Mucosa of gallbladder (tissue), 1 donor: ENCODE results near the gene PTPN2. TPM values are rescaled to one million over a fixed set of nuclear protein-coding genes. Genes with fewer than 3 reads are reported as not detected.
"Not testable (repeated sequence)": the region's sequence is repeated elsewhere in the genome, so short reads cannot be mapped to it uniquely, and the experiment has no call there.

Experiments used
- DNase-seq: peaks from one replicate; pipeline ENCODE4 v3.0.0-alpha.2; 2020; ENCODE audit warnings: low spot score
- total RNA-seq: library from RNA; stranded (reverse); gene quantifications from one replicate; pipeline ENCODE4 v1.2.1, GENCODE V29; 2021
- donor health status: DM: no; HTN: no; CAD: no.

The PTPN2 gene
- total RNA-seq, 1 donor from 2014 or later, result 31.0 TPM

GRCh38 chr18:12772111-12772510 is 111.9 kb downstream of the PTPN2 start:
- DNase-seq, result no peak

- no peak for DNase-seq
These were observed 113.4 kb downstream of the PTPN2 start for GRCh38 chr18:12770469-12771219.

- DNase-seq, result no peak
These were observed 114.2 kb downstream of the PTPN2 start for GRCh38 chr18:12769644-12770440.

- DNase-seq, result no peak
These were observed 114.9 kb downstream of the PTPN2 start for GRCh38 chr18:12769136-12769535.

GRCh38 chr18:12768625-12769024 is 115.4 kb downstream of the PTPN2 start:
- DNase-seq, result no peak

- DNase-seq, result no peak
These were observed 116.4 kb downstream of the PTPN2 start for GRCh38 chr18:12767580-12768155.

GRCh38 chr18:12766986-12767433 is 117.0 kb downstream of the PTPN2 start:
- DNase-seq, result no peak

- no peak for DNase-seq
These were observed 118.5 kb downstream of the PTPN2 start for GRCh38 chr18:12765586-12765985.

- DNase-seq, result no peak
These were observed 118.9 kb downstream of the PTPN2 start for GRCh38 chr18:12765126-12765525.

- DNase-seq, result not testable (repeated sequence)
These were observed 125.5 kb downstream of the PTPN2 start for GRCh38 chr18:12758566-12758965.

- not testable (repeated sequence) for DNase-seq
These were observed 127.3 kb downstream of the PTPN2 start for GRCh38 chr18:12756619-12757239.

GRCh38 chr18:12755606-12756005 is 128.4 kb downstream of the PTPN2 start:
- not testable (repeated sequence) for DNase-seq

- no peak for DNase-seq
These were observed 129.5 kb downstream of the PTPN2 start for GRCh38 chr18:12754511-12754910.

GRCh38 chr18:12751891-12752290 is 132.1 kb downstream of the PTPN2 start:
- DNase-seq, result no peak

- DNase-seq, result no peak
These were observed 132.5 kb downstream of the PTPN2 start for GRCh38 chr18:12751503-12751884.

- no peak for DNase-seq
These were observed 133.1 kb downstream of the PTPN2 start for GRCh38 chr18:12750715-12751502.

GRCh38 chr18:12750076-12750714 is 133.8 kb downstream of the PTPN2 start:
- DNase-seq, result no peak

- DNase-seq, result no peak
These were observed 134.9 kb downstream of the PTPN2 start for GRCh38 chr18:12749121-12749520.

- DNase-seq, result no peak
These were observed 135.4 kb downstream of the PTPN2 start for GRCh38 chr18:12748671-12749070.

- DNase-seq, result no peak
These were observed 136.3 kb downstream of the PTPN2 start for GRCh38 chr18:12747530-12748315.
